CD4-positive, alpha-beta T cell treated with Interleukin-15 for 1 hour (primary cell): Measurements from ENCODE around the gene OLFM2.
"Not testable (repeated sequence)": the region's sequence is repeated elsewhere in the genome, so short reads cannot be mapped to it uniquely, and the experiment has no call there.

Experiments
- DNase-seq: peaks from one replicate; pipeline ENCODE4 v3.0.0-alpha.2; 2020

The OLFM2 gene

GRCh38 chr19:9941231-9941630 lies 4.9 kb upstream of the OLFM2 start:
- DNase-seq, result no peak

GRCh38 chr19:9940778-9941177 lies 4.5 kb upstream of the OLFM2 start:
- no peak for DNase-seq

GRCh38 chr19:9939301-9939913 lies 3.1 kb upstream of the OLFM2 start:
- no peak for DNase-seq

GRCh38 chr19:9937001-9937411 lies 691 bp upstream of the OLFM2 start:
- DNase-seq, result no peak

GRCh38 chr19:9935506-9936325 lies 599 bp downstream of the OLFM2 start:
- DNase-seq, result no peak

GRCh38 chr19:9934132-9934950 lies 2.0 kb downstream of the OLFM2 start:
- DNase-seq, result peak; percentile 74

GRCh38 chr19:9932835-9933234 lies 3.5 kb downstream of the OLFM2 start:
- DNase-seq, result no peak

GRCh38 chr19:9931629-9932028 lies 4.7 kb downstream of the OLFM2 start:
- DNase-seq, result no peak

- no peak for DNase-seq
These were observed 12.9 kb downstream of the OLFM2 start for GRCh38 chr19:9923440-9923839.

GRCh38 chr19:9922782-9923379 lies 13.4 kb downstream of the OLFM2 start:
- DNase-seq, result not testable (repeated sequence)

- no peak for DNase-seq
These were observed 19.0 kb downstream of the OLFM2 start for GRCh38 chr19:9917321-9917720.

- no peak for DNase-seq
These were observed 19.6 kb downstream of the OLFM2 start for GRCh38 chr19:9916719-9917118.

GRCh38 chr19:9914315-9915207 lies 21.8 kb downstream of the OLFM2 start:
- peak; percentile 79 for DNase-seq

GRCh38 chr19:9914001-9914314 lies 22.4 kb downstream of the OLFM2 start:
- no peak for DNase-seq

GRCh38 chr19:9913237-9914000 lies 22.9 kb downstream of the OLFM2 start:
- no peak for DNase-seq

GRCh38 chr19:9912551-9913236 lies 23.6 kb downstream of the OLFM2 start:
- no peak for DNase-seq

- DNase-seq, result no peak
These were observed 24.7 kb downstream of the OLFM2 start for GRCh38 chr19:9911524-9912185.

- DNase-seq, result no peak
These were observed 25.7 kb downstream of the OLFM2 start for GRCh38 chr19:9910625-9911024.

- DNase-seq, result no peak
These were observed 27.1 kb downstream of the OLFM2 start for GRCh38 chr19:9909251-9909650.

GRCh38 chr19:9906475-9907087 lies 29.7 kb downstream of the OLFM2 start:
- DNase-seq, result no peak
